Breast epithelium (tissue), 3 donors: ENCODE data around the gene TNMD.

Experiments used
- CTCF ChIP-seq, 3 donors: fragments of 450-650 bp; IDR thresholded peaks; one replicate each; pipeline ENCODE4 v1.5.1; 2016 to 2017; ENCODE audit warnings: antibody characterized with exemption in 3 of 3, mild to moderate bottlenecking in 3 of 3, moderate library complexity in 3 of 3
- POLR2A ChIP-seq: fragments of 450-650 bp; IDR thresholded peaks from one replicate; pipeline ENCODE4 v1.6.1; 2016; ENCODE audit warnings: antibody characterized with exemption, mild to moderate bottlenecking, moderate library complexity
- POLR2AphosphoS5 ChIP-seq, 3 donors: sonication (generic); formaldehyde crosslinking; IDR thresholded peaks; one replicate each; pipeline ENCODE4 v1.6.1; 2017; ENCODE audit warnings: antibody characterized with exemption in 3 of 3

GRCh38 chrX:100635040-100635439 is 50.3 kb downstream of the TNMD start:
- TF ChIP-seq CTCF (IDR thresholded peaks at IDR 0.05), result no peak
- no peak for TF ChIP-seq POLR2AphosphoS5 (IDR thresholded peaks at IDR 0.05)
- no peak for TF ChIP-seq POLR2A
